ENCODE measurements around the gene DMKN.
A peak's percentile ranks its signal among the peaks of the same experiment; 100 is the strongest.

DMKN gene

DNA sequence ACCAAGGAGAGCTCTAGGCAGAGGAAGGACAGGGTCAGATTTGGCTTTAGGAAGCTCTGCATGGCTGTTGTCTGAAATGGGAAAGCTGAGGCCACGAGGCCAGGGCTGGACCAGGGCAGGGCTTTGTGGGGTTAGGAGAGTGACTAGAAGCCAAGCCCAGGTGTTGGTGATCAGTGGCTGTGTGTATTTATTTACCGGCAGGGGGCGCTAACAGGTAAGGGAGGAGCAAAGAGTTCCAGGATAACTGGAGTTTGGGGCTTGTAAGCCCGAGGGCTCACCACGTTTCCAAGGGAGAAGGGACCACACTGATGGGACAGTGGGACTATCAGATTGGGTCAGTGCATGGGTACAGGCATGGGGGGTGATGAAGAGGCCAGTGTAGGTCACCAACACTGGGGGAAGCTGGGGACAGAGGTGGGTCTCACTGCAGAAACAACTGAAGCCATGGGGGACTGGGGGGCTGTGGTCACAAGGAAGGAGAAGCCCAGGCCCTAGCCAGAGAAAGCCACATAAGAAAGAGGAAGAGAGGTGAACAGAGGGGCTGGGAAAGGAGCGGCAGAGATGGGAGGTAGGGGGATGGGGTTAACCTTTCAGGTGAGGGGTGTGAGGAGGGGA is 35.8 kb upstream of the DMKN start:
- peak; percentile 13 to 38 (median 24) for DNase-seq

DNA sequence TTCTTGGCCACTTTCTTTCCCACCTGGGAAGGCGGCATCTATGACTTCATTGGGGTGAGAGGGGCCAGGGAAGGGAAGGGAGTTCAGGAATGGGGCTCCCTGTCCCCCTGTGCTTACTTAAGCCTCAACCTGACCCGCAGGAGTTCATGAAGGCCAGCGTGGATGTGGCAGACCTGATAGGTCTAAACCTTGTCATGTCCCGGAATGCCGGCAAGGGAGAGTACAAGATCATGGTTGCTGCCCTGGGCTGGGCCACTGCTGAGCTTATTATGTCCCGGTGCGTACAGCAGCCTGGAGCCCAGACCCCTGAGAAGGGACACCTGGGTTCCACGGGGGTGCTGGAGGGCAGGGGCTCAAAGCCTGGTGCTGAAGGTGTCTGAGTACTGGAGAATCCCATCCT is 33.1 kb upstream of the DMKN start:
- DNase-seq = no peak

DNA sequence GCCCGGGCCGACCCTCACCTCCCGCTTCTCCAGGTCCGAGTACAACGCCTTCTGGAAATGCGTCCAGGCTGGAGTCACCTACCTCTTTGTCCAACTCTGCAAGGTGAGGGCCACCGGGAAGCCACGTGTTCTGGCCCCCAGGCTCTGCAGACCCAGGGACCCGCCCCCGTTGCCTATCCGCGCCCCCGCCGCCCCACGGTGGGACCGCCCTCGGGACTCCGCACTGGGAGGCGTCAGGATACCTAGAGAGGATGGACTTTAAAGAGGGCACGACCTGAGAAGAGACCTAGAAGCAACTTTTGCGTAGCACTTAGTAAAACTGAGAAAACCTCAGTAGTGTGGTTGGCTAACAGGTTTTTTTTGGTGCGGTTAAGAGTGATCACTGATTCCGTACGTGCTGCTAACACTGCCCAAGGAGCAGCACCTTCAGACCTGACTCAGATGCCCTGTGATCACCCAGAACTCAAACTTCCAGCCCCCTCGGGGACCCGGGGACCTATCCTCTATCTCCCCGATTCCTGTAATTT is 32.5 kb upstream of the DMKN start:
- peak in 2 of 4 experiments; percentile 47 to 55 for DNase-seq

DNA sequence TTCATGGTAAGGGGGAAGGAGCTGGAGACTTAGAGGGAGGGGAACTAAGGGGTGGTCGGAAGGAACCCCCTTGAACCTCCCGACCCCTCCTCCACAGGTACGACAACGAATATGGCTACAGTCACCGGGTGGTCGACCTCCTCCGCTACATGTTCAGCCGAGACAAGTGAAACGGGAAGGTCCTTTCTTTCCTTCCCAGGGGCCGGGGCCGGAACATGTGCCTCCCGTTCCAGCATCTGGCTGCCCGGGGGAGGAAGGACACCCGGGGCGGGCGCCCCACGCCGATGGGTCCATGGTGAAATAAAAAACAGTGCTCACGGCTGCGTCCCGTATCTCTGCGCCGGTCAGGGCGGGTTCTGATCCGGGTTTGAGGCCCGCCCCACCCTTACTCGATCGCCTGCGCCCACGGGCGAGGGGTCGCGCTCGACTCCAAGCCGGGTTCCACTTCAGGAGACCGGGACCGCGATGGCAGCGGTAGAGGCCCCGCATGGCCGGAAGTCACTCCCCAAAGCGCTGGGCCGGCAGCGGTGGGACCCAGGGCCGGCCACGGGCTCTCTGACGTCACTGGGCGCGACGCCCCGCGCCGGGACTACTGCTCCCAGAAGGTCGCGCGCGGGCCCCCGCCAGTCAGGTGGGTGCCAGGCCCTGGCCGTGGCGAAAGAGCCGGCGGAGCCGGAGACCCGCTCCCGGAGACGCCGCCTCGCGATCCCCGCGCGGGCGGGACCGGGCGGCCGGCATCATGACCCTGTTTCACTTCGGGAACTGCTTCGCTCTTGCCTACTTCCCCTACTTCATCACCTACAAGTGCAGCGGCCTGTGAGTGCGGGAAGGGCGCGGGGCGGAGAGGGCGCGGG is 31.8 kb upstream of the DMKN start, which contains the start of gene TMEM147:
Gene TMEM147 (plus strand): TSS at position 626 of the 854 bp plus-strand sequence. CDS start 114 bp downstream, at position 740.
- peak; percentile 55 to 68 (median 64) for DNase-seq

DNA sequence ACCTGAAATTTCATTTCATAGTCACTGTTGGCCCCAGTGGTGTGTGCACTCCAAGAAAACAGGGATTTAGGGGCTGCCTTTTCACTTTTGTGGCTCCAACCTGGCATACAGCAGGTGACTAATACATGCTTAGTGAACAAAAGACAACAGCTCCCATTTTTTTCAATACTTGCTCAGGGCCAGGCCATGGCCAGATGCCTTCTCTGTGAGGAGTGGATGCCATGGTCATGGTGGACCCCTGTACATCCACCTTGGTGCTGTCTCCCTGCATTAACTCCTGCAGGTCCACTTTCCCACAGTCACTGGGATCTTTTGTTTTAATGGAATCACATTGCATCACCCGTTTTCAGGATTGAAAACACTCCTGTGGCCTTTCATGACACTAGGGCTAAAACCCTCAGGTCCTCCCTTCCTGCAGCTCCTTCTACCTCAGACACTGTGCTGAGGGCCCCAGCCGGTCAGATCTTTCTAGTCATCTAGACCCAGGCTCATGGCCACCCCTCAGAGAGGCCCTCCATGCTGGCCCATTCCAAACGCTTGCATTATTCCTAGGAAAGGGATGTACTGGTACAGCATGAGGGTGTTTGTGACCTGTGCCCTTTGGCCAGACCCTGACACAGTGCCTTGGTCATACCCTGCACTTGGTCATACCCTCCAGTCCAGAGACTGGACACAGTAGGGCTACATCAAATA is 30.8 kb upstream of the DMKN start:
- DNase-seq = no peak

DNA sequence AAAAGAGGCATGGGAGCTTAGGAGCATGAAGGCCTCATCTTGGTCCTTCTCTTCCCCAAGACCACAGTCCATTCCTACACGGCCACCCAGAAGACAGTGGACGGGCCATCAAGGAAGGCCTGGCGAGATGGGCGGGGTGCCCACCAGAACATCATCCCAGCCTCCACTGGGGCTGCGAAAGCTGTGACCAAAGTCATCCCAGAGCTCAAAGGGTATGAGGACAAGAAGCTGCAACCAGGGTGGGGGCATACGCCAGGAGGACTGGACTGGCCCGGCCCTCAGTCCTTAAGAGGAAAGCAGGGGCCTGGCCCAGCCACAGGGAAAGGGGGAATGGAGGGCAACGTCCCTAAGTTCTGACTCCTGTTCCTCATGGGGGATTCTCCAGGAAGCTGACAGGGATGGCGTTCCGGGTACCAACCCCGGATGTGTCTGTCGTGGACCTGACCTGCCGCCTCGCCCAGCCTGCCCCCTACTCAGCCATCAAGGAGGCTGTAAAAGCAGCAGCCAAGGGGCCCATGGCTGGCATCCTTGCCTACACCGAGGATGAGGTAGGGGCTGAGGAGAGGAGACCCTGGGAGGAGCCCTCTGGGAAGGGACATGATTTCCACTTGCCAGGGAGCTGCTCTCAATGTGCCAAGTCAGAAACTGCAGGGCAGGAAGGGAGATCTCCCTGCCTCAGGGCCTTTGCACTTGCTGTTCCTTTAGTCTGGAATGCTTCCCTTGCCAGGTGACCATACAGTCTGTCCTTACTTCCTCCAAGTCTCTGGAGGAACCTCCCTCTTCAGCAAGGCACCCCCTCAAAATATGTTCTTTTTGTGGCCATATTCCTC is 30.0 kb upstream of the DMKN start:
- no peak for DNase-seq

DNA sequence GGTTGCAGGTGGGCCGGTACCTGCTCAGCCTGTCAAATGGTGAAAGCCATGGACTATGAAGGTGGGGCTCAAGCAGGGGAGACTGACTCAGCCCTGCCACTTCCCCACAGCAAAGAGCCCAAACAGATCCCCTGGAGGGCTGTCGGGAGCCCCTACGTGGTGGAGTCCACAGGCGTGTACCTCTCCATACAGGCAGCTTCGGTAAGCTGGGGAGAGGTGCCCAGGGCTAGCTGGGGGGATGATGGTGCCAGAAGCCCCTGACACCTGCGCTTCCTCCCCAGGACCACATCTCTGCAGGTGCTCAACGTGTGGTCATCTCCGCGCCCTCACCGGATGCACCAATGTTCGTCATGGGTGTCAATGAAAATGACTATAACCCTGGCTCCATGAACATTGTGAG is 28.8 kb upstream of the DMKN start:
- no peak for DNase-seq

- DNase-seq = no peak
Measured at GRCh38 chr19:35540356-35540927, 27.0 kb upstream of the DMKN start.

- no peak for DNase-seq
Measured at GRCh38 chr19:35539850-35540249, 26.4 kb upstream of the DMKN start.

DNA sequence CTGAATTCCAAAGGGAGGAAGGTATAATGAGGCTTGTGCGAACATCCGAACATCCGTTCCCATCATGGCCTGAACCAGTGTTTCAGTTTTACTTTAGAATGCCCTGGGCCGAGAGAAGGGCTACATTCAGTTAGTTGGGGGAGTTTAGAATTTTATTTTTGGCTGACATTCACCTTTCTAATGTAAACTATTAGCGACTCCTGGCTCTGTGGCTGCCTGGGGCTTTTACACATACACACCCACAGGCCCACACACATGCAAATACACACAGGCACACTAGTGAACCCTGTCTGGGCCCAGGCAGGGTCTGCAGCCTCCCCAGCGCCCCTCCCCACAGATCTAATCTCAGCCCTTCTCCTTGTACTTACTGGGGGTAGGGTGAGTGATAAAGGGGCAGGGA is 25.9 kb upstream of the DMKN start:
- no peak for DNase-seq

GRCh38 chr19:35534803-35535480 is 21.5 kb upstream of the DMKN start:
- DNase-seq = no peak

DNA sequence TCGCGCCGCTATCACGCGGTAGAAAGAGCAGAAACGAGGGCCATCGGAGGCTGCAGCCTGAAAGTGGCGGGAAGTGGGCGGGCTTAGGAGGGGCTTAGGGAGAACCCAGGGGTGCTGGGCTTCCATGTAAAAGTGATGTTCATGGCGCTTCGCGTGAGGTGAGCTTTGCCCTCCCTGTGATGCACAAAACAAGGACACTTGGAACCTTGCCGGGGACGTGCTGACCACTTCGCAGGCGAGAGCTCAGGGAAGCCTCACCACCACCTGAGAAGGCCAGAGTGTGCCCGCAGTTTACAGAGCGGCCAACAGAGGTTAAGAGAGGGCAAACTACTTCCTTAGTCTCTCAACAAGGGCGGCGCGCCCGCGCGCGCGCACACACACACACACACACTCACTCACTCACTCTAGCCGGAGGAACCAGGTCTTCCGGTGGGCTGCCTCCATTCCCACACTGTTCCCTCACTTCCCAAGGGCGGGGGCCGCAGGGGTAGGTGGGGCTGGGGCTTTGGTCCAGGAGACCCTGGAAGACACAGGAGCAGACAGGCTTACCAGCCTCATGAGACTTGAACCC is 20.5 kb upstream of the DMKN start:
- peak in 2 of 4 experiments; percentile 16 to 34 for DNase-seq

- DNase-seq = no peak
Measured at GRCh38 chr19:35533201-35533821, 19.9 kb upstream of the DMKN start, which contains the start of gene GAPDHS. Gene GAPDHS (plus strand): TSS chr19:35533456. CDS start chr19:35533528, 72 bp downstream.

GRCh38 chr19:35531291-35531690 is 17.8 kb upstream of the DMKN start:
- no peak for DNase-seq

DNA sequence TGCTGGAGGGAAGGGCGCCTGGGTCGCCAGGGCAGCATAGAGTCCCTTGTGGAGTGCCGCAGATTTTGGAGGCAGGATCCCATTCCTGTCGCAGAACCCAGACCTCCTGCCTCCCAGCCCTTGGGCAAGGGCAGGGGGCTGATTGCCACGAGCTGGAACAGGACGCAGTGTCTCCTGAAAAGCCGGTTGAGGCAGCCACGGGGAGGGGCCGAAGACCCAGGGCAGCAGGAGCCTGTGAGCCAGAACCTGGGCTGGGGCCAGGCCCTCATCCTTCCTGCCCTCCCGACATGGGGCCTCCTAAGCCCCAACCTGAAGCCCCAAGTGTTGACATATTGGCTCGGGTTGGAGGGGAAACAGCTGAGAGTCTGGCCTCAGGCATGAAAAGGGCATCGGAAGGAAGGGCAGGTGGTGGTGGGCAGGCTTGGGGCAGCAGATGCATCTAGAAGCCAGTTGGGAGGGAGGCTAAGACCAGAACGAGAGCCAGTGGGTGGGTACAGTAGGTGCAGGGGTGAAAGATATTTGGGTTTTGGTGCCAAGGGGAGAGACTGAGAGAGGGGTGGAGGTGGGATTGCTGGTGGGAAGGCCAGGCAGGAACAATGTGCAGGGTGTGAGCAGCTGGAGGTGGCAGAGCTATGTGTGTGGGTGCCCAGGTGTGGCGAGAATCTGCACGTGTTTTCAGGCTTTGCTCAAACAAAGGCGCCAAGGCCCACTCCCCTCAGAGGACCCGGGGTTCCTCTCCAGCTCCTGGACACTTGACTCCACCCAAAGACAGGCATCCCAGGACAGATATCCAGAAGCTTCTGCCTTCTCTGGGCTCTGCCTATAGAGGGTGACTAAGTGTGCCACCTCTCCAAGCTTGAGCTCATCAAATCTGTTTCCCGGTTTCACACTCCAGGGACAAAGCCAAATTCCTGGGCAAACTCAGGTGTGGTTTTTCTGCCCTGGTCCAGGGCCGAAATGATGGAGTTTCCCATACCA is 16.1 kb upstream of the DMKN start:
- no peak for DNase-seq

DNA sequence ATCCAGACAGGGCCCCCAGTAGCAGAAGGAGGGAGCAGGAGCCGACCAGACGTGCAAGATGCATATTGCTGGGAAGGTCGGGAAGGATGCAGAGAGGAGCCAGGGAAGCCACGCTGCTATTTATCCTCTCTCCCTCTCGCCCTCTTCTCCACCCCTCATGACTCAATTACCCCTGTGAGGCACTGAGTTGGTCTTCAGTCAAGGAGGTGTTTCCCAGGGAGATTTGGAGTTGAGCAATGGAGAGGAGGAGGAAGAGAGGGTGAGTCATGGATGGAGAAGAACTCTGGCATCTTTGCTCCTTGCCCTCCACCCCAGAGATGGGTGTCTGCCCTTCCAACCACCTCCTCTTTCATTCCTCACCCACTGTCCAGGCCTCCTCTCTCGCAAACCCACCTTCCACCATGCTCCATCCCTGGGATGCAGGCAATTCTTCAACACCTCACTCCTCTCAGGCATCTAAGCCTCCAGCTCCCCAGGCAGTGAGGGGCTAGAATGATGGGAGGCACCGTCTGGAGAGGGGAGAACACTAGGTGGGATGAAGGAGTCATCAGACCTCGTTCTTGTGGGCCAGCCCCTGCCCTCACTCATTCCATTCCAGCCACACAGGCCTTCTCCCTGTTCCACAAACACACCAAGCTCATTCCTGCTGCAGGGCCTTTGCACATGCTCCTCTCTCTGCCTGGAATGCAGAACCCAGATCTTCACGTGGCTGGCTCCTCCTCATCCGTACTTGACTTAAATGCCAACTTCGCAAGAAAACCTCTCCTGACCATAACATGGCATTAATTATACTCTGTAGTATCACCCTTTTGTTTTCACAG is 15.0 kb upstream of the DMKN start, which contains the start of gene SBSN:
Gene SBSN (minus strand): TSS at position 94 of the 821 bp plus-strand sequence. CDS start 30 bp downstream, at position 64.
- no peak for DNase-seq

DNA sequence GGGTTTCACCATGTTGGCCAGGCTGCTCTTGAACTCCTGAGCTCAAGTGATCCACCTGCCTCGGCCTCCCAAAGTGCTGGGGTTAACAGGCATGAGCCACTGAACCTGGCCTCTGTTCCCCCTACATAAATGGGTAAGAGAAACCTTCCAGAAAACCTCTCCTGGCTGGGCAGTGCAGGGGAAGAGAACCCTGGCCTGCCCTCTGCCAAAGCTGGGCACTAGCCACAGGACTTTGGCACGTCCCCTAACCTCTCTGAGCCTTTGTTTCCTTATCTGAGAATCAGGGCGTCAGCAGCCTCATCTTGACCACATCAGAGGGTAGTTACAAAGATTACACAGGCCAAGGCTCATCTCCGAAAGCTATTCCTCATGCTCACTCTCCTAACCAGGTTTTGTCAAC is 12.4 kb upstream of the DMKN start:
- DNase-seq = no peak

GRCh38 chr19:35524181-35524837 is 10.9 kb upstream of the DMKN start:
- DNase-seq = no peak
